Progenitor cell of endocrine pancreas (in vitro differentiated cells): ENCODE data around the gene ARSB. TPM values are rescaled to one million over a fixed set of nuclear protein-coding genes. Genes with fewer than 3 reads are reported as not detected.

Source experiments
- DNase-seq: peaks from one replicate; pipeline ENCODE4 v3.0.0; 2021; ENCODE audit warnings: low spot score; ENCODE audit not compliant: unreplicated experiment
- H3K27ac Mint-ChIP-seq: 2 replicates; pipeline ENCODE4 v1.8.0; 2021; ENCODE audit warnings: mild to moderate bottlenecking, moderate library complexity, mixed read lengths
- H3K27me3 Mint-ChIP-seq: 2 replicates; pipeline ENCODE4 v1.8.0; 2021; ENCODE audit warnings: mixed read lengths
- H3K36me3 Mint-ChIP-seq: 2 replicates; pipeline ENCODE4 v1.8.0; 2022; ENCODE audit warnings: mixed read lengths; ENCODE audit not compliant: insufficient read depth
- H3K4me1 Mint-ChIP-seq: 2 replicates; pipeline ENCODE4 v1.8.0; 2021; ENCODE audit warnings: low read depth, mixed read lengths
- H3K4me3 Mint-ChIP-seq: 2 replicates; pipeline ENCODE4 v1.8.0; 2021; ENCODE audit warnings: low read depth, mild to moderate bottlenecking, moderate library complexity, mixed read lengths
- H3K9me3 Mint-ChIP-seq: 2 replicates; pipeline ENCODE4 v1.8.0; 2021; ENCODE audit warnings: low read depth, mixed read lengths
- CTCF ChIP-seq: fragments of 200-600 bp; sonication (generic); IDR thresholded peaks from one replicate; pipeline ENCODE4 v1.5.0; 2021; ENCODE audit warnings: antibody characterized with exemption, mild to moderate bottlenecking; ENCODE audit not compliant: unreplicated experiment
- total RNA-seq: library from RNA; stranded (reverse); gene quantifications from 2 replicates; pipeline ENCODE4 v1.2.1, GENCODE V29; 2021

Gene ARSB
- total RNA-seq, 1 donor from 2014 or later = 17.7 TPM

GRCh38 chr5:78979909-78980308, 5.2 kb downstream of the ARSB start:
- DNase-seq = no peak
- Mint-ChIP-seq H3K27me3 (no peaks in the 10 kb centered on the region), H3K27ac (no peak overlapping the region), H3K9me3 (no peaks in the 10 kb centered on the region), H3K4me1 (peaks cover 18% of the 10 kb centered on the region), H3K36me3 (no peaks in the 10 kb centered on the region), H3K4me3 (no peak overlapping the region)
- no peak for TF ChIP-seq CTCF

- DNase-seq = no peak
- no peak overlapping the region for H3K4me3 Mint-ChIP-seq
- H3K4me1 Mint-ChIP-seq = peaks cover 25% of the 10 kb centered on the region
- no peaks in the 10 kb centered on the region for H3K27me3 Mint-ChIP-seq
- H3K36me3 Mint-ChIP-seq = no peaks in the 10 kb centered on the region
- no peak overlapping the region for H3K27ac Mint-ChIP-seq
- no peaks in the 10 kb centered on the region for H3K9me3 Mint-ChIP-seq
- no peak for TF ChIP-seq CTCF
These were observed 5.9 kb downstream of the ARSB start for GRCh38 chr5:78979117-78979742.

GRCh38 chr5:78975035-78975434, 10.1 kb downstream of the ARSB start:
- no peaks in the 10 kb centered on the region for H3K27me3 Mint-ChIP-seq
- DNase-seq = no peak
- H3K27ac Mint-ChIP-seq = no peak overlapping the region
- no peaks in the 10 kb centered on the region for H3K36me3 Mint-ChIP-seq
- TF ChIP-seq CTCF = no peak
- H3K9me3 Mint-ChIP-seq = no peaks in the 10 kb centered on the region
- no peak overlapping the region for H3K4me3 Mint-ChIP-seq
- H3K4me1 Mint-ChIP-seq = peaks cover 18% of the 10 kb centered on the region

- no peaks in the 10 kb centered on the region for H3K27me3 Mint-ChIP-seq
- DNase-seq = no peak
- peaks cover 18% of the 10 kb centered on the region for H3K4me1 Mint-ChIP-seq
- H3K9me3 Mint-ChIP-seq = no peaks in the 10 kb centered on the region
- H3K36me3 Mint-ChIP-seq = no peaks in the 10 kb centered on the region
- H3K27ac Mint-ChIP-seq = no peak overlapping the region
- no peak overlapping the region for H3K4me3 Mint-ChIP-seq
- no peak for TF ChIP-seq CTCF
These were observed 10.5 kb downstream of the ARSB start for GRCh38 chr5:78974601-78975000.

- Mint-ChIP-seq H3K27me3 (no peaks in the 10 kb centered on the region), H3K27ac (no peak overlapping the region), H3K4me3 (no peak overlapping the region), H3K36me3 (no peaks in the 10 kb centered on the region), H3K4me1 (peaks cover 18% of the 10 kb centered on the region), H3K9me3 (no peaks in the 10 kb centered on the region)
- TF ChIP-seq CTCF = no peak
- no peak for DNase-seq
These were observed 11.1 kb downstream of the ARSB start for GRCh38 chr5:78974011-78974410.
